Neural progenitor cell (in vitro differentiated cells): ENCODE data around the gene SLC6A11.

Source experiments
- CTCF ChIP-seq: fragments of 200-600 bp; sonication (generic); IDR thresholded peaks from 2 replicates; pipeline ENCODE4 v1.5.1; 2017; ENCODE audit warnings: antibody characterized with exemption, mild to moderate bottlenecking
- EZH2 ChIP-seq: fragments of 200-600 bp; sonication (generic); IDR thresholded peaks from 2 replicates; pipeline ENCODE4 v1.6.1; 2017; ENCODE audit warnings: antibody characterized with exemption, mild to moderate bottlenecking, moderate library complexity

GRCh38 chr3:10808974-10809373 is 7.1 kb upstream of the SLC6A11 start:
- TF ChIP-seq CTCF: no peak
- no peak for TF ChIP-seq EZH2
